Measurements from ENCODE around the gene TOR2A. TPM values are rescaled to one million over a fixed set of nuclear protein-coding genes. Genes with fewer than 3 reads are reported as not detected.
"Not testable (repeated sequence)": the region's sequence is repeated elsewhere in the genome, so short reads cannot be mapped to it uniquely, and the experiment has no call there.

Gene TOR2A
- total RNA-seq, 1 experiment from 2014 or later, result 10.7 TPM

- Histone ChIP-seq H3K4me3 (ENCODE audit: low read length) (no peak overlapping the region), H3K4me1 (ENCODE audit: low read length) (no peaks in the 10 kb centered on the region), H3K9ac (ENCODE audit: low read length) (no peak overlapping the region), H4K20me1 (ENCODE audit: insufficient read depth, low read depth, low read length) (no peaks in the 10 kb centered on the region), H3K4me2 (ENCODE audit: low read depth, low read length, poor library complexity, severe bottlenecking) (no peak overlapping the region), H3K79me2 (ENCODE audit: low read length) (no peaks in the 10 kb centered on the region), H3K36me3 (ENCODE audit: insufficient read depth, low read length) (no peaks in the 10 kb centered on the region), H3K27ac (ENCODE audit: low read length) (no peak overlapping the region), H3K9me3 (ENCODE audit: low read length) (no peaks in the 10 kb centered on the region), H2AFZ (ENCODE audit: low read length) (no peak overlapping the region), H3K9me2 (replicated peaks; ENCODE audit: insufficient read depth, low read length) (no peaks in the 10 kb centered on the region), H3K27me3 (ENCODE audit: low read length) (no peaks in the 10 kb centered on the region)
- no peak for DNase-seq
Measured at GRCh38 chr9:127762111-127762676, 27.1 kb upstream of the TOR2A start.

GRCh38 chr9:127761491-127761956 is 26.4 kb upstream of the TOR2A start:
- H4K20me1 ChIP-seq (ENCODE audit: insufficient read depth, low read depth, low read length), result no peaks in the 10 kb centered on the region
- no peak overlapping the region for H3K4me2 ChIP-seq (ENCODE audit: low read depth, low read length, poor library complexity, severe bottlenecking)
- H3K27me3 ChIP-seq (ENCODE audit: low read length), result no peaks in the 10 kb centered on the region
- no peak overlapping the region for H3K27ac ChIP-seq (ENCODE audit: low read length)
- H3K36me3 ChIP-seq (ENCODE audit: insufficient read depth, low read length), result no peaks in the 10 kb centered on the region
- no peak overlapping the region for H3K4me3 ChIP-seq (ENCODE audit: low read length)
- no peak overlapping the region for H2AFZ ChIP-seq (ENCODE audit: low read length)
- no peaks in the 10 kb centered on the region for H3K9me2 ChIP-seq (replicated peaks; ENCODE audit: insufficient read depth, low read length)
- no peaks in the 10 kb centered on the region for H3K9me3 ChIP-seq (ENCODE audit: low read length)
- DNase-seq, result no peak
- H3K79me2 ChIP-seq (ENCODE audit: low read length), result no peaks in the 10 kb centered on the region
- no peak overlapping the region for H3K9ac ChIP-seq (ENCODE audit: low read length)
- no peaks in the 10 kb centered on the region for H3K4me1 ChIP-seq (ENCODE audit: low read length)

GRCh38 chr9:127761061-127761460 is 26.0 kb upstream of the TOR2A start:
- H3K9me3 ChIP-seq (ENCODE audit: low read length), result no peaks in the 10 kb centered on the region
- no peaks in the 10 kb centered on the region for H3K27me3 ChIP-seq (ENCODE audit: low read length)
- no peak for DNase-seq
- no peak overlapping the region for H3K27ac ChIP-seq (ENCODE audit: low read length)
- H3K4me3 ChIP-seq (ENCODE audit: low read length), result no peak overlapping the region
- H3K9me2 ChIP-seq (replicated peaks; ENCODE audit: insufficient read depth, low read length), result no peaks in the 10 kb centered on the region
- H3K36me3 ChIP-seq (ENCODE audit: insufficient read depth, low read length), result no peaks in the 10 kb centered on the region
- no peaks in the 10 kb centered on the region for H3K79me2 ChIP-seq (ENCODE audit: low read length)
- no peak overlapping the region for H3K9ac ChIP-seq (ENCODE audit: low read length)
- H4K20me1 ChIP-seq (ENCODE audit: insufficient read depth, low read depth, low read length), result no peaks in the 10 kb centered on the region
- no peak overlapping the region for H2AFZ ChIP-seq (ENCODE audit: low read length)
- H3K4me1 ChIP-seq (ENCODE audit: low read length), result no peaks in the 10 kb centered on the region
- H3K4me2 ChIP-seq (ENCODE audit: low read depth, low read length, poor library complexity, severe bottlenecking), result no peak overlapping the region

GRCh38 chr9:127758843-127759242 is 23.7 kb upstream of the TOR2A start:
- no peaks in the 10 kb centered on the region for H3K9me2 ChIP-seq (replicated peaks; ENCODE audit: insufficient read depth, low read length)
- H4K20me1 ChIP-seq (ENCODE audit: insufficient read depth, low read depth, low read length), result no peaks in the 10 kb centered on the region
- H3K79me2 ChIP-seq (ENCODE audit: low read length), result no peaks in the 10 kb centered on the region
- DNase-seq, result no peak
- no peak overlapping the region for H3K4me2 ChIP-seq (ENCODE audit: low read depth, low read length, poor library complexity, severe bottlenecking)
- no peaks in the 10 kb centered on the region for H3K36me3 ChIP-seq (ENCODE audit: insufficient read depth, low read length)
- no peaks in the 10 kb centered on the region for H3K9me3 ChIP-seq (ENCODE audit: low read length)
- no peak overlapping the region for H3K9ac ChIP-seq (ENCODE audit: low read length)
- H2AFZ ChIP-seq (ENCODE audit: low read length), result no peak overlapping the region
- H3K4me1 ChIP-seq (ENCODE audit: low read length), result no peaks in the 10 kb centered on the region
- H3K27me3 ChIP-seq (ENCODE audit: low read length), result no peaks in the 10 kb centered on the region
- no peak overlapping the region for H3K4me3 ChIP-seq (ENCODE audit: low read length)
- H3K27ac ChIP-seq (ENCODE audit: low read length), result no peak overlapping the region

- DNase-seq; H3K9me2 ChIP-seq (replicated peaks; ENCODE audit: insufficient read depth, low read length); H3K27ac ChIP-seq (ENCODE audit: low read length); H3K27me3 ChIP-seq (ENCODE audit: low read length); H3K9ac ChIP-seq (ENCODE audit: low read length); H4K20me1 ChIP-seq (ENCODE audit: insufficient read depth, low read depth, low read length); H3K79me2 ChIP-seq (ENCODE audit: low read length); H3K9me3 ChIP-seq (ENCODE audit: low read length); H3K4me1 ChIP-seq (ENCODE audit: low read length); H3K36me3 ChIP-seq (ENCODE audit: insufficient read depth, low read length); H3K4me3 ChIP-seq (ENCODE audit: low read length); H3K4me2 ChIP-seq (ENCODE audit: low read depth, low read length, poor library complexity, severe bottlenecking); H2AFZ ChIP-seq (ENCODE audit: low read length): not testable (repeated sequence)
Measured at GRCh38 chr9:127756776-127757175, 21.7 kb upstream of the TOR2A start.

- Histone ChIP-seq H3K4me1 (ENCODE audit: low read length) (no peaks in the 10 kb centered on the region), H3K27ac (ENCODE audit: low read length) (no peak overlapping the region), H3K4me3 (ENCODE audit: low read length) (no peak overlapping the region), H3K79me2 (ENCODE audit: low read length) (no peaks in the 10 kb centered on the region), H3K9me3 (ENCODE audit: low read length) (no peaks in the 10 kb centered on the region), H2AFZ (ENCODE audit: low read length) (no peak overlapping the region), H3K27me3 (ENCODE audit: low read length) (no peaks in the 10 kb centered on the region), H3K9me2 (replicated peaks; ENCODE audit: insufficient read depth, low read length) (no peaks in the 10 kb centered on the region), H3K36me3 (ENCODE audit: insufficient read depth, low read length) (no peaks in the 10 kb centered on the region), H4K20me1 (ENCODE audit: insufficient read depth, low read depth, low read length) (no peaks in the 10 kb centered on the region), H3K9ac (ENCODE audit: low read length) (no peak overlapping the region), H3K4me2 (ENCODE audit: low read depth, low read length, poor library complexity, severe bottlenecking) (no peak overlapping the region)
- no peak for DNase-seq
Measured at GRCh38 chr9:127756233-127756632, 21.1 kb upstream of the TOR2A start.

GRCh38 chr9:127755061-127756060 is 20.3 kb upstream of the TOR2A start:
- Histone ChIP-seq H3K9ac (ENCODE audit: low read length) (no peak overlapping the region), H3K4me2 (ENCODE audit: low read depth, low read length, poor library complexity, severe bottlenecking) (no peak overlapping the region), H3K79me2 (ENCODE audit: low read length) (no peaks in the 10 kb centered on the region)

More at GRCh38 chr9:127755061-127756060, 20.3 kb upstream of the TOR2A start:
- no peaks in the 10 kb centered on the region for H3K9me3 ChIP-seq (ENCODE audit: low read length)
- H3K9me2 ChIP-seq (replicated peaks; ENCODE audit: insufficient read depth, low read length), result no peaks in the 10 kb centered on the region
- no peaks in the 10 kb centered on the region for H3K27me3 ChIP-seq (ENCODE audit: low read length)
- H3K36me3 ChIP-seq (ENCODE audit: insufficient read depth, low read length), result no peaks in the 10 kb centered on the region
- H2AFZ ChIP-seq (ENCODE audit: low read length), result no peak overlapping the region
- no peaks in the 10 kb centered on the region for H3K4me1 ChIP-seq (ENCODE audit: low read length)
- no peak overlapping the region for H3K27ac ChIP-seq (ENCODE audit: low read length)
- H3K4me3 ChIP-seq (ENCODE audit: low read length), result no peak overlapping the region
- no peak for DNase-seq
- no peaks in the 10 kb centered on the region for H4K20me1 ChIP-seq (ENCODE audit: insufficient read depth, low read depth, low read length)
